ENCODE data around the gene HMX1.

HMX1 gene

GRCh38 chr4:8838961-8839431 lies 32.6 kb downstream of the HMX1 start:
- no peak for DNase-seq

- DNase-seq: no peak
Measured at GRCh38 chr4:8838296-8838960, 33.2 kb downstream of the HMX1 start.

- no peak for DNase-seq
Measured at GRCh38 chr4:8837181-8837841, 34.3 kb downstream of the HMX1 start.

- DNase-seq: no peak
Measured at GRCh38 chr4:8836664-8837171, 34.9 kb downstream of the HMX1 start.

GRCh38 chr4:8835521-8836365 lies 35.9 kb downstream of the HMX1 start:
- DNase-seq: no peak

- no peak for DNase-seq
Measured at GRCh38 chr4:8834681-8835220, 36.9 kb downstream of the HMX1 start.

- no peak for DNase-seq
Measured at GRCh38 chr4:8832113-8832915, 39.3 kb downstream of the HMX1 start.

- DNase-seq: no peak
Measured at GRCh38 chr4:8831221-8832112, 40.2 kb downstream of the HMX1 start.

GRCh38 chr4:8830611-8831200 lies 40.9 kb downstream of the HMX1 start:
- DNase-seq: no peak

- no peak for DNase-seq
Measured at GRCh38 chr4:8830056-8830455, 41.6 kb downstream of the HMX1 start.

GRCh38 chr4:8829584-8829983 lies 42.1 kb downstream of the HMX1 start:
- DNase-seq: no peak

- no peak for DNase-seq
Measured at GRCh38 chr4:8828869-8829268, 42.8 kb downstream of the HMX1 start.

GRCh38 chr4:8821151-8821950 lies 50.3 kb downstream of the HMX1 start:
- DNase-seq: no peak

GRCh38 chr4:8820178-8821102 lies 51.2 kb downstream of the HMX1 start:
- DNase-seq: no peak

GRCh38 chr4:8819473-8820177 lies 52.0 kb downstream of the HMX1 start:
- no peak for DNase-seq

GRCh38 chr4:8819019-8819418 lies 52.6 kb downstream of the HMX1 start:
- DNase-seq: no peak

GRCh38 chr4:8818063-8818881 lies 53.4 kb downstream of the HMX1 start:
- no peak for DNase-seq

GRCh38 chr4:8817813-8818062 lies 53.9 kb downstream of the HMX1 start:
- DNase-seq: no peak
